Non-pigmented ciliary epithelial cell (primary cell): Measurements from ENCODE around the gene CDYL2.

Experiments used
- DNase-seq: peaks from one replicate; pipeline ENCODE4 v3.0.0-alpha.2; 2010; ENCODE audit warnings: low read depth

The CDYL2 gene

GRCh38 chr16:80704751-80705505, 99.5 kb downstream of the CDYL2 start:
- DNase-seq = no peak

DNA sequence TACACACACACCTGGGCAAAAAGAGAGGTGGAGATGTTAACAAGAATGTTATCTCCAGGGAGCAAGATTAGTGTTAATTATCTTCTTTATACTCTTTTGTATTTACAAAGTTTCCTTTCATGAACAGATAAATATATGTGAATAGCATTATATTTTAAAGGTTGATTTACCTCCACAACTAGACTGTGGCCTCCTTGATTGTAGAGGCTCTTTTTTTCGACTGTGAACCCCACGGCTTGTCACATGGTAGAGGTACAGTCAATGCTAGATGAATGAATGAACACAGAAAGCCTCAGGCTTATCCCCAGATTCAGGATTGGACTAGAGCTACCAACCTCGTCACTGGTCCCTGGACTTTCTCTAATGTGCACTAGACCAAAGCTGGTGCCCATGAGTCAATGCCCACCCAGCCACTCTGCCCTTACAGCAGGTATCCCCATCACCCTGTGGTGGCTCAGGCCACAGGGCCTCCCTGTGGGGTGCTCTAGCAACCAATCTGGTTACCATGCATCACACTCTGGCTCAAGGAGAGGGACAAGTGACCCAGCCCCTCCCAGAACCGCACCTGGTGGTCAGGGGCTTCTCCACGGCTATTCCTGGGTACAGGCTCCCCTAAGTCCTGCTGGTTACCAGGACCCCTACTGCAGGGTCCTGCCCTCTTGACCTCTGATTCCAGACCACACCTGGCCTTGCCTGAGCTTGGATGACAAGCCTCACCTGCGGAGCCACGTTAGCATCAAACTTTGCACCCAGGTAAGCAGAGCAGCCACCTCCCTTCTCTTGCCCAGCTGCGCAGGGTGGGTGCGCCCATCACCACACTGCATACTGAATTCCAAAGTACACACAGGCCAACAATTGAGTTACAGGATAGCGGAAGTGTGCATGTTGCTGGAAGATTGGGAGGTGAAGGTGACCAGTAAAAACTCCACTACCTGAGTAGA, 101.0 kb downstream of the CDYL2 start:
- DNase-seq = no peak

- DNase-seq = no peak
These were observed 101.7 kb downstream of the CDYL2 start for GRCh38 chr16:80702696-80703095.

DNA sequence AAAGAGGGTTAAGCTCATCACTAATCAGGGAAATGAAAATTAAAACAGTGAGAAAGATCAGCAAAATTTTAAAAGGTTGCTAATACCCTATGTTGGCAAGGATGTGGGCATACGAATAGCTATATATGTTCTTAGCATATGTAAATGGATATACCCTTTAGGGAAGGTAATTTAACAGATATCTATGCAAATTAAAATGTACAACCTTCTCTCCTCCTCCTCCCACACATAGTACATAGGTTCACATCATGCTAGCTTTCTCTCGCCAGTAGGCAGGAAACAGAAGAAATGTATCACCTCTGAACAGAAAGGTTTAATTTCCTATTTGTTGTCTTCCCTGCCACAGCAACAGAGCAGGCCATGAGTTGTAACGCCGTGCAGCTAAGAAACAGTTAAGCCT, 103.8 kb downstream of the CDYL2 start:
- no peak for DNase-seq

- no peak for DNase-seq
These were observed 109.4 kb downstream of the CDYL2 start for GRCh38 chr16:80695020-80695419.

- no peak for DNase-seq
These were observed 110.8 kb downstream of the CDYL2 start for GRCh38 chr16:80693553-80693952.

DNA sequence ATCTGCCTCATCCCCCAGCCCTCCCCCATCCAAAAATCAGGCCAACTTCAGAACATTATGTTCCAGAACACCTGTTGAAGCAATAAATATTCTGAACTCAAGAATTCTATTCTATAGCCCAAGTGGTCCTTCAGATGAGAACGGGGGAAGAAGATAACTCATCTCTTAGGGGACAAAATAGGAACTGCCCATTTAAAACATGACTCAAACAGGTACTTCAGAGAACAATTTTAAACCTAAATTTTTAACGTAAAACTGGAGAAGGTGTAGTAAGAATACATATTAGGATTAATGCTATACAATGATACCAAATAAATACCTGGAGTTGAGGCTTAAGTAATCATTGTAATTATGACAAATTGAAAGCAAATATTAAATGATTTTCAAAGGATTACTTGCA, 112.1 kb downstream of the CDYL2 start:
- DNase-seq = no peak

GRCh38 chr16:80691111-80691741, 113.2 kb downstream of the CDYL2 start:
- DNase-seq = no peak

GRCh38 chr16:80689487-80689886, 114.9 kb downstream of the CDYL2 start:
- no peak for DNase-seq

GRCh38 chr16:80687606-80688005, 116.8 kb downstream of the CDYL2 start:
- DNase-seq = peak; percentile 37

DNA sequence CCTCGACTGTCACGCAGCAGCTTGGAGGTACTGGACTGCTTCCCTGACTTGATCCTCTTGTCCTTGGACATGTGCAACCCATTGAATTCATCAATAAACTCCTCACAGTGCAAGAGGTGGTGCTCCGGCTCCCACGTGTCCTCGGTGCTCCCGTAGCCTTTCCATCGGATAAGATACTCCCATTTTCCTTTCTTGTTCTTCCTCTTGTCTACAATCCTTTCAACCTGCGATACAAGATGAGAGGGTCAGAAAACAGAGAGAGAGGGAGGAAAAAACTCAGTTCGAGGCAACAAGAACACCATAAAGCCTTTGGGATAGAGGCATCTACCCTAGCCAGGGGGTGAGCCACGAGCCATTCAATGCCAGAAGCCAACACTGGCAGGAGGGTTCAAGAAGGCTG, 119.5 kb downstream of the CDYL2 start:
- DNase-seq = no peak

GRCh38 chr16:80684136-80684765, 120.1 kb downstream of the CDYL2 start:
- DNase-seq = no peak

DNA sequence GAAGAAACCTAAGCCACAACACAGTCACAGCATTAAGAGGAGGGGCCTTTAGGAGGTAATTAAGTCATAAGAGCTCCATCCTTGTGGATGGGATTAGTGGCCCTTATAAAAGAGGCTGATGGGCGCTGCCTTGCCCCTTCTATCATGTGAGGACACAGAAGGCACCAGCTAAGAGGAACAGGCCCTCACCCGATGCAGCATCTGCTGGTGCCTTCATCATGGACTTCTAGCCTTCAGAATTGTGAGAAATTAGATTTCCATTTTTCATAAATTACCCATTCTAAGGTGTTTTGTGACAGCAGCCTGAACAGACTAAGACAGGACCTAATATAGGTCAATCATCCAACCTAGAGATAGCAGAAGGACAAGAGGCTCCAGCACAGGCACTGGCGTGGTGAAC, 120.8 kb downstream of the CDYL2 start:
- DNase-seq = no peak

DNA sequence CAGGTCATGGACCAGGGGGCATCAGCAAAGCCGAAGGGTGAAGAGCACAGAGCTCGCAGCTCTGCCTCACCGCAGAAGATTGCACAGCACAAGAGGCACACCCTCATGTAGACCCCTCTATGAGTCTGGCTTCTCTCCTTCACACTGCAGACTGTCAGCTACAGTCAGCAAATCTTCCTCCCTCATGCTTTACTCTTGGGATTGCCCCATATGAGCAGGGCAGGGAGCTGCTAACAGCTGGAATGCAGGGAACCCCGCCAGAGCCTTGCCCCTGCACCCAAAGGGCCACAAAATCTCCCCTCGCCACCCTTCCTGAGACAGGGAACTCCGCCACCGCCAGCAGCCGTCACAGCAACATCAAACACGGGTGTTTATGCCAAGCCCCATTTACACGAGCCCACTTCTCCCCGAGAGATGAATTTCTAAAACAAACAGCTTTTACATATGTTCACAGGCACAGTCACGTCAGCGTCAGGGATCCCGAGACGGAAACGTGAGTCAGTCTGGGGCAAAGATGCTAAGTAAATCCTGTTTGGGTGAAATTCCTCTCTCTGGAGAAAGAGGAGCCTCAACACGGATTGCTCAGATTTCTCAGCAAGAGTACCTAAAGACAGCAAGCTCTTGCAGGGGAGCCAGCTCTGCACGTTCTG, 121.9 kb downstream of the CDYL2 start:
- DNase-seq = peak; percentile 18

DNA sequence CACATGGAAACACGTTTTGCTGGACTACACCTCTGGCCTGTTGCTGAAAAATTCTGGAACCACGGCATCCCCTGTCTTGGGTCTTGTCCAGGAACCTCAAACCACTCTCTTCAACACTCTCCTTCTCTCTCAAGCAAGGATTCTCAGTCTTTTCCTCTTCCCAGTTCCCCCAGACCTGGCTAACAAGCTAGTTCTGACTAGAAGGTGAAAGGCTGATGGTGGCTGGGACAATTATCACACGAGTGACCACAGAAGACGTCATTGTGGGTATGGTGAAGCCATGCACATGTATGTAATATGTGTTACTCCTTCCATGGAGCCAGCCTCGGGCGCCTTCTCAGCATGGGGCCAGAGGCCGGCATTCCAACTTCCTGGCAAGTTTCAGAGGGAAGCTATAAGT, 123.0 kb downstream of the CDYL2 start:
- DNase-seq = no peak

GRCh38 chr16:80680839-80681238, 123.6 kb downstream of the CDYL2 start:
- no peak for DNase-seq

GRCh38 chr16:80680046-80680445, 124.4 kb downstream of the CDYL2 start:
- no peak for DNase-seq

GRCh38 chr16:80674884-80675283, 129.5 kb downstream of the CDYL2 start:
- no peak for DNase-seq

GRCh38 chr16:80672379-80672778, 132.0 kb downstream of the CDYL2 start:
- no peak for DNase-seq

DNA sequence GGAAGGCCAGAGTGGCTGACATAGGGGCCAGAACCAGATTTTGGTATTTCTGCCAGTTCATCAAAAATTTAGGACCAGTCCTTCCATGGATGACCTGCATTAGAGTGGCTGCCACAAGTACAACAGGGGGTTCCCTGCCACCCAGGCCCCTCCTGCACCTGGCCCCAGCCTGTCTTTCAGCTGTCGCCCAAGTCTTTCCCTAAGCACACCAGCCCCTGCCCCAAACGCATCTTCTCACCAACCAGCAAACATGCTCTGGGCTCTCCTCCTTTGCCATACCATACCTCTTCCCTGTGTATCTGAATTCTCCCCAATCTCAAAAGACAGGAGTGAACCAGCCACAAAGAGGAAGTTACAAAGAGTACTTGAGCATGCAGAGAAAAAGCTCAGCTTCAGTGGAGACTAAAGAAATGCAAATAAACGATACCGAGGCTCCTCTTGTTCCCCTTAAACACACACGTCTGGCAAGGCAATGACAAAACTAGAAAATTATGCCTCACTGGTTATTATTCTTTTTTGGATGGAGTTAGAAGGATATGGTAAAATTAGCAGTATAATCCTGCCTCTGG, 133.0 kb downstream of the CDYL2 start:
- DNase-seq = no peak

DNA sequence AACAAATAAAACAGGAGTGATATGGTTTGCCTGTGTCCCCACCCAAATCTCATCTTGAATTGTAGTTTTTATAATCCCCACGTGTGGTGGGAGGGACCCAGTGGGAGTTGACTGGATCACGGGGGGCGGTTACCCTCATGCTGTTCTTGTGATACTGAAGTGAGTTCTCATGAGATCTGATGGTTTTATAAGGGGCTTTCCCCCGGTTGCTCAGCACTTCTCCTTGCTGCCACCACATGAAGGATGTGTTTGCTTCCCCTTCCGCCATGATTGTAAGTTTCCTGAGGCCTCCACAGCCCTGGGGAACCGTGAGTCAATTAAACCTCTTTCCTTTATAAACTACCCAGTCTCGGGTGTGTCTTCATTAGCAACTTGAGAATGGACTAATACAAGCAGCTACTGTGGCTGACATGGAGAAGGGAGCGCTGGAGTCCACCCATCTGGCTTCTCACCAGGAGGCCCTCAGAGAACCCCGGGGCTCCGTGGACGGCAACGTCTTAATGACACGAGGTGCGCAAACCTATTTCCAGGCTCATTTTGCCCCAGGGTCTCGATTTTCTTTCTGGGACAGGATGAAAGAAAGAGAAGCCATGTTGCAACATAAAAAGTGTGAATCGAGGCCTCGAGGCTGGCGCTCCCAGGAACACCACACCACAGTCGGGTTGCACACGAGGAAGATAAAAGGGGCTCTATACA, 134.1 kb downstream of the CDYL2 start:
- no peak for DNase-seq
